ENCODE measurements around the gene CENPM.
A peak's percentile ranks its signal among the peaks of the same experiment; 100 is the strongest.
"Not testable (repeated sequence)": the region's sequence is repeated elsewhere in the genome, so short reads cannot be mapped to it uniquely, and the experiment has no call there.

Gene CENPM

GRCh38 chr22:41963453-41964111 is 16.6 kb upstream of the CENPM start:
- TF ChIP-seq TAF1 (IDR thresholded peaks at IDR 0.05; ENCODE audit: borderline replicate concordance, low read depth, low read length) (no peak), POLR2AphosphoS5 (IDR thresholded peaks at IDR 0.05; ENCODE audit: low read depth, low read length) (no peak), POLR2A (IDR thresholded peaks at IDR 0.05; ENCODE audit: low read depth, low read length) (no peak)
- no peak for FAIRE-seq

GRCh38 chr22:41957941-41958556 is 11.1 kb upstream of the CENPM start:
- FAIRE-seq (no peak), DNase-seq (ENCODE audit: insufficient read length) (no peak)
- no peak for TF ChIP-seq TAF1 (IDR thresholded peaks at IDR 0.05; ENCODE audit: borderline replicate concordance, low read depth, low read length)
- no peak for TF ChIP-seq POLR2AphosphoS5 (IDR thresholded peaks at IDR 0.05; ENCODE audit: low read depth, low read length)
- no peak for TF ChIP-seq POLR2A (IDR thresholded peaks at IDR 0.05; ENCODE audit: low read depth, low read length)

More at GRCh38 chr22:41963453-41964111, 16.6 kb upstream of the CENPM start:
- no peak for DNase-seq (ENCODE audit: insufficient read length)

- FAIRE-seq (no peak), DNase-seq (ENCODE audit: insufficient read length) (no peak)
- TF ChIP-seq POLR2A (IDR thresholded peaks at IDR 0.05; ENCODE audit: low read depth, low read length) = no peak
- no peak for TF ChIP-seq POLR2AphosphoS5 (IDR thresholded peaks at IDR 0.05; ENCODE audit: low read depth, low read length)
- no peak for TF ChIP-seq TAF1 (IDR thresholded peaks at IDR 0.05; ENCODE audit: borderline replicate concordance, low read depth, low read length)
Observed at GRCh38 chr22:41952713-41953112, 5.8 kb upstream of the CENPM start.

GRCh38 chr22:41951898-41952474 is 5.0 kb upstream of the CENPM start, which contains the start of gene SMIM45:
SMIM45 (plus strand) TSS chr22:41952150.
- DNase-seq (ENCODE audit: insufficient read length) = no peak
- peak; percentile 79 for FAIRE-seq
- TF ChIP-seq POLR2AphosphoS5 (IDR thresholded peaks at IDR 0.05; ENCODE audit: low read depth, low read length) (no peak), TAF1 (IDR thresholded peaks at IDR 0.05; ENCODE audit: borderline replicate concordance, low read depth, low read length) (no peak), POLR2A (IDR thresholded peaks at IDR 0.05; ENCODE audit: low read depth, low read length) (no peak)

- peak; percentile 90 for FAIRE-seq
- no peak for DNase-seq (ENCODE audit: insufficient read length)
- TF ChIP-seq TAF1 (IDR thresholded peaks at IDR 0.05; ENCODE audit: borderline replicate concordance, low read depth, low read length) = no peak
- 0 out of 2 replicates have a peak, but pooled peaks have one; percentile 42 for TF ChIP-seq POLR2AphosphoS5 (IDR thresholded peaks at IDR 0.05; ENCODE audit: low read depth, low read length)
- TF ChIP-seq POLR2A (IDR thresholded peaks at IDR 0.05; ENCODE audit: low read depth, low read length) = peak; percentile 66; the same call in 1 of the 2 replicates
Observed at GRCh38 chr22:41949297-41949965, 2.5 kb upstream of the CENPM start.

GRCh38 chr22:41948928-41949296 is 2.0 kb upstream of the CENPM start:
- peak; percentile 33 for FAIRE-seq
- not testable (repeated sequence) for DNase-seq (ENCODE audit: insufficient read length)

- TF ChIP-seq POLR2AphosphoS5 (IDR thresholded peaks at IDR 0.05; ENCODE audit: low read depth, low read length) (no peak), TAF1 (IDR thresholded peaks at IDR 0.05; ENCODE audit: borderline replicate concordance, low read depth, low read length) (no peak), POLR2A (IDR thresholded peaks at IDR 0.05; ENCODE audit: low read depth, low read length) (no peak)
- FAIRE-seq = no peak
- DNase-seq (ENCODE audit: insufficient read length) = no peak
Observed at GRCh38 chr22:41948142-41948541, 1.2 kb upstream of the CENPM start.

GRCh38 chr22:41947424-41948080 is 600 bp upstream of the CENPM start:
- FAIRE-seq (peak; percentile 70), DNase-seq (ENCODE audit: insufficient read length) (no peak)
- no peak for TF ChIP-seq TAF1 (IDR thresholded peaks at IDR 0.05; ENCODE audit: borderline replicate concordance, low read depth, low read length)
- TF ChIP-seq POLR2AphosphoS5 (IDR thresholded peaks at IDR 0.05; ENCODE audit: low read depth, low read length) = no peak

- TF ChIP-seq POLR2A (IDR thresholded peaks at IDR 0.05; ENCODE audit: low read depth, low read length) (no peak), TAF1 (IDR thresholded peaks at IDR 0.05; ENCODE audit: borderline replicate concordance, low read depth, low read length) (no peak), POLR2AphosphoS5 (IDR thresholded peaks at IDR 0.05; ENCODE audit: low read depth, low read length) (no peak)
- DNase-seq (ENCODE audit: insufficient read length) (no peak), FAIRE-seq (no peak)
Observed at GRCh38 chr22:41943661-41944209, 3.2 kb downstream of the CENPM start.

- TF ChIP-seq POLR2AphosphoS5 (IDR thresholded peaks at IDR 0.05; ENCODE audit: low read depth, low read length) (peak; percentile 17; the same call in 1 of the 2 replicates), POLR2A (IDR thresholded peaks at IDR 0.05; ENCODE audit: low read depth, low read length) (0 out of 2 replicates have a peak, but pooled peaks have one; percentile 31), TAF1 (IDR thresholded peaks at IDR 0.05; ENCODE audit: borderline replicate concordance, low read depth, low read length) (no peak)
- peak; percentile 99 for FAIRE-seq
- DNase-seq (ENCODE audit: insufficient read length) = peak; percentile 62
Observed at GRCh38 chr22:41940832-41941765, 5.9 kb downstream of the CENPM start.
